DMS114 treated with DMSO at 0.1 percent for 48 hours (cell line): ENCODE data around the gene VMO1.

Experiments
- DNase-seq: peaks from one replicate; lab custom pipeline; 2025; ENCODE audit not compliant: unreplicated experiment; lab: John Stamatoyannopoulos, UW

The VMO1 gene

GRCh38 chr17:4764595-4764994, 21.6 kb downstream of the VMO1 start:
- no peak for DNase-seq

DNA sequence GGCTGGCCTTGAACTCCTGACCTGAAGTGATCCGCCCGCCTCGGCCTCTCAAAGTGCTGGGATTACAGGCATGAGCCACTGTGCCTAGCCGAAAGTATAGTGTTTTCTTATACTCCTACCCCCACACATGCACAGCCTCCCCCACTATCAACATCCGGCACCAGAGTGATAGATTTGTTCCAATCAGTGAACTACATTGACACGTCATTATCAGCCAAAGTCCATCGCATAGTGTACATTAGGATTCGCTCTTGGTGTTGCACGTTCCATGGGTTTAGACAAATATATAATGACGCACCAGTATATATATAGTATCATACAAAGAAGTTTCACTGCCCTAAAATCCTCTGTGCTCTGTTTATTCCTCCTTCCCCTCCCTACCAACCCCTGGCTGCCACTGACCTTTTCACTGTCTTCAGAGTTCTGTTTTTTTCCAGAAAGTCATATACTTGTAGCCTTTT, 26.4 kb downstream of the VMO1 start:
- DNase-seq = no peak

DNA sequence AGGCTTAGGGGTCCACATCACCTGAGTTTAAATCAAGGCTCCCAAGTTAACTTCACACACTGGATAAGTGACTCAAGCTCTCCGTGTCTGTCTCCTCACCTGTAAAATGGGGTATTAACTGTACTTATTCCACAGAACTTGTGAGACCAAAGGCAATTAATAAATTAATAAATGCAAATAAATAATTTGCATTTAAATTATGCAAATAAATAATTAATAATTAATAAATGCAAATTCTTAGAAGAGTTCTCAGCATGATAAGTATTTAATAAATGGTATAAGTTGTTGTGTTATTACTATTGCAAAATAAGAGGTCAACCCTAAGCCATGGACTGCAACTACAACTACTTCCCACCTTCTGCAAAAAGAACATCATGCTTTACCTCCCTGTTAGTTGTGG, 32.8 kb downstream of the VMO1 start:
- DNase-seq = no peak

DNA sequence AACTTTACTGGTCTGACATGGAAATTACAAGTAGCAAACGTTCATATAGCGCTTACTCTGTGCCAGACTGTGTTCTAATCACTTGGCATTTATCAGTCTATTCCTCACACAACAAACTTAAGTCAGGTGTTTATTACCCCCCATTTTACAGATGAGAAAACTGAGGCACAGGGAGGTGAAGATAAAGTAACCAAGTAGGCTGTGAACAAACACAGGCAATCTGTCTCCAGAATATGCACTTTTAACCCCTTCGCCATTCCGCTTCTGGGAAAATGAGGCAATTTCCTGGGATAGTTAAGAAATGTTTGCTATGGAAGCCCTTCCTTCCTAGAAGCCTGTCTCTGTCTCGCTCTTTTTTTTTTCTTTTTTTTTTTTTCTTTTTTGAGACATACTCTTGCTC, 34.2 kb downstream of the VMO1 start:
- DNase-seq = no peak

GRCh38 chr17:4750606-4751005, 35.6 kb downstream of the VMO1 start:
- no peak for DNase-seq

- no peak for DNase-seq
Measured at GRCh38 chr17:4748686-4749085, 37.5 kb downstream of the VMO1 start.

GRCh38 chr17:4747847-4748246, 38.3 kb downstream of the VMO1 start:
- DNase-seq = no peak

- no peak for DNase-seq
Measured at GRCh38 chr17:4744999-4745969, 40.9 kb downstream of the VMO1 start.

GRCh38 chr17:4743898-4744297, 42.3 kb downstream of the VMO1 start:
- no peak for DNase-seq

DNA sequence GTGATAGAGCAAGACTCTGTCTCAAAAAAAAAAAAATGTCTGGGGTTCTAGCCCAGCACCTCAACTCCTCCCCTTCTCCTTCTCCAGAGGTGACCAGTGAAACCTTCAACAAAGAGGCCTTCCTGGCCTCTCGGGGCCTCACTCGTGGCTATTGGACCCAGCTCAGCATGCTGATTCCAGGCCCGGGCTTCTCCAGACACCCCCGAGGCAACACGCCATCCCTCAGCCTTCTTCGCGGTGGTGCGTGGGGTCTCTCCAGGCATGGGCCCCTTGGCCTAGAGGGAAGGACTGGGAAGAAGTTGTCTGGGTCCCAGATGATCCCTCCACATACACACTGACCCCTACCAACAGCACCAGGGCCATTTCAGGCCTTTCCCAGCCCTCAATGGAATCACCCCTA, 42.9 kb downstream of the VMO1 start:
- no peak for DNase-seq

- no peak for DNase-seq
Measured at GRCh38 chr17:4742629-4743028, 43.5 kb downstream of the VMO1 start.

- DNase-seq = no peak
Measured at GRCh38 chr17:4742133-4742532, 44.0 kb downstream of the VMO1 start.

DNA sequence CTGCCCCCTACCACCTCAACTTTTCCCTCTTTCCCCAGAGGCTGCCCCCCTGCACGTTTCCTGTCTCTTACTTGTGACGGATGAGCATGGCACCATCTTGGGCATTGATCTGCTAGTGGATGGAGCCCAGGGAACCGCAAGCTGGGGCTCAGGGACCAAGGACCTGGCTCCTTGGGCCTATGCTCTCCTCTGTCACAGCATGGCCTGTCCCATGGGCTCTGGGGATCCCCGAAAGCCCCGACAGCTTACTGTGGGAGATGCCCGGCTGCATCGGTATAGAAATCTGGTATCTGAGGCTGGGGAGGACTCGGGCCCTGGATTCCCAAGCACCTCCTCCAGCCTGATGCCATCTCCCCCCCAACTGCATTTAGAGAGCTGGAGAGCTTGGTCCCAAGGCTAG, 44.6 kb downstream of the VMO1 start:
- no peak for DNase-seq

- no peak for DNase-seq
Measured at GRCh38 chr17:4740584-4740983, 45.6 kb downstream of the VMO1 start.

DNA sequence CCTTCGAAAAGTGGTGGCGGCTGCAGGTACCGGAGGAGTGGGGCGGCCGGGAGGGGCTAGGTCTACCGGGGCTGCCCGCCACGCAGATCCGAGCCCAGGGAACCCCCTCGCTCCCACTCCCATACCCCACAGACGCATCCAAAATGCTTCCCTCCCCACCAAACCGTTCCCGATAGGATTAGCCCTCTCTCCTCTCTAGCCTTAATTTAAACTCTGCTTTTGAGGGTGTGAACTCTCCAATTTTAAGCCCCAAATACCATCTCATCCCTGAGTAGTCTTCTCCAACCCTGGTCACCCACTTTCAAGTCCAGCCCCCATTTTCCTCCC, 46.2 kb downstream of the VMO1 start:
- DNase-seq = no peak

- no peak for DNase-seq
Measured at GRCh38 chr17:4739122-4740024, 46.8 kb downstream of the VMO1 start, which contains the start of the genes CXCL16 and ZMYND15. Gene CXCL16, minus strand, starts transcription at chr17:4739928. Its CDS starts 589 bp downstream, at chr17:4739339. Gene ZMYND15, plus strand, starts transcription at chr17:4739833. Its CDS starts 716 bp downstream, at chr17:4740549.

- no peak for DNase-seq
Measured at GRCh38 chr17:4738136-4739121, 47.7 kb downstream of the VMO1 start.

DNA sequence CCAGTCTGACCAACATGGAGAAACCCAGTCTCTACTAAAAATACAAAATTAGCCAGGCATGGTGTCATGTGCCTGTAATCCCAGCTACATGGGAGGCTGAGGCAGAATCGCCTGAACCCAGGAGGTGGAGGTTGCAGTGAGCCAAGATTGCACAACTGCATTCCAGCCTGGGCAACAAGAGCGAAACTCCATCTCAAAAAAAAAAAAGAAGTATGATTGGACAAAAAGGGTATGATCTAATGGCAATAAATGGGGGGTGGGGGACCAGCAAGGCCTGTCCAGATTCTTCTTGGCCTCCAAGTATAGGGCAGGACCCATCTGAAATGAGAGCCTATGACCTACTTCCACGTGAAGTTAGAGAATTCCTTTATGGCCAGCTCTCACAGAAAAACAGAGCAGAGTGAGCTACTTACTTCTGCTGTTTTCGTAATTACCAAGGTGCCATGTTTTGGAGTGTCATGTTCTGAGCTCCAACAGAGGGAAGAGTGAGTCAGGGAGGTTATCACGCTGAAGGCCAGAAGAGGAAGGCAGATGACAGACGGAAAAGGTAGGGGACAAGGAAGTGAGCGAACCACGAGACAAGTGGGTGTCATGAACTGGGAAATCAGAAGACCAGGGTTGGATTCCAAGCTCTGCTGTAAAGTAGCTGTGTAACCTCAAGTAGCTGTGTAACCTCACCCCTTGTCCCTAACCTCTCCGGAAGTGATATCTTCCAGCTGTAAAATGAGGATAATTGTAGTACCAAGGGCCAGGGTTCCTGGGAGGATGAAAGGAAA, 50.1 kb downstream of the VMO1 start:
- DNase-seq = no peak
